GM12878 (cell line): Measurements from ENCODE around the gene LILRB3. TPM values are rescaled to one million over a fixed set of nuclear protein-coding genes. Genes with fewer than 3 reads are reported as not detected.
"Not testable (repeated sequence)": the region's sequence is repeated elsewhere in the genome, so short reads cannot be mapped to it uniquely, and the experiment has no call there.

ENCODE experiments used
- ATAC-seq: fragments of 200-7000 bp; cut with Tn5 transposase; 3 replicates; pipeline ENCODE4 v1.9.1; 2020; ENCODE audit warnings: mild to moderate bottlenecking, moderate library complexity
- BruUV-seq: library from RNA; stranded (reverse); fragments of 400-500 nt; replicated peaks from 2 replicates; lab custom pipeline; 2021; lab: Mats Ljungman, UMichigan
- CTCF ChIA-PET: fragments of 300-600 bp; sonication (Branson Sonifier 250); formaldehyde crosslinking; extraction: SDS; loops from one replicate; lab custom pipeline; 2021; ENCODE audit warnings: inconsistent platforms; lab: Yijun Ruan, JAX
- POLR2A ChIA-PET: fragments of 350-600 bp; formaldehyde crosslinking; extraction: SDS; loops from one replicate; lab custom pipeline; 2021; ENCODE audit warnings: inconsistent platforms; lab: Charles Lee
- RAD21 ChIA-PET: fragments of 300-600 bp; sonication (Branson Sonifier 250); formaldehyde crosslinking; loops from one replicate; lab custom pipeline; 2023; ENCODE audit warnings: antibody characterized with exemption; ENCODE audit not compliant: unreplicated experiment; lab: Charles Lee
- SMC1A ChIA-PET: fragments of 300-600 bp; sonication (Branson Sonifier 250); formaldehyde crosslinking; loops from one replicate; lab custom pipeline; 2023; ENCODE audit not compliant: unreplicated experiment, uncharacterized antibody; lab: Charles Lee
- DNase-seq: peaks from one replicate; pipeline ENCODE4 v3.0.0-alpha.2; 2011; ENCODE audit warnings: low read depth, low spot score
- FAIRE-seq: peaks from 3 replicates; lab custom pipeline; 2011; peaks lifted over from hg19 to GRCh38; lab: Jason Lieb, UNC
- H2AFZ ChIP-seq: 2 replicates; pipeline ENCODE4 v1.6.0; 2011; ENCODE audit warnings: low read depth, low read length, control low read depth; ENCODE audit not compliant: control insufficient read depth
- H3K27ac ChIP-seq: 2 replicates; pipeline ENCODE4 v1.5.1; 2011; ENCODE audit warnings: control low read depth; ENCODE audit not compliant: control insufficient read depth, insufficient read depth
- H3K27me3 ChIP-seq, 2 experiments: replicated peaks in 1 of 2; 2 replicates each; pipeline versions ENCODE4 v1.6.0 to v1.6.1; 2011; ENCODE audit warnings: low read length in 1 of 2; ENCODE audit not compliant: control insufficient read depth in 2 of 2, insufficient read depth in 2 of 2
- H3K36me3 ChIP-seq, 2 experiments: 2 replicates each; pipeline ENCODE4 v1.5.1; 2011; ENCODE audit warnings: low read length in 1 of 2; ENCODE audit not compliant: control insufficient read depth in 2 of 2, insufficient read depth in 2 of 2
- H3K4me1 ChIP-seq: 2 replicates; pipeline ENCODE4 v1.6.1; 2011; ENCODE audit warnings: mild to moderate bottlenecking, low read length, moderate library complexity, mixed read lengths; ENCODE audit not compliant: control insufficient read depth, insufficient read depth
- H3K4me2 ChIP-seq: 2 replicates; pipeline ENCODE4 v1.6.0; 2011; ENCODE audit warnings: control low read depth; ENCODE audit not compliant: control insufficient read depth, insufficient read depth
- H3K4me3 ChIP-seq: fragments of 200-600 bp; sonication (generic); 2 replicates; pipeline ENCODE4 v1.5.1; 2016
- H3K79me2 ChIP-seq: 2 replicates; pipeline ENCODE4 v1.6.0; 2011; ENCODE audit warnings: low read length; ENCODE audit not compliant: control insufficient read depth, insufficient read depth
- H3K9ac ChIP-seq: 2 replicates; pipeline ENCODE4 v1.8.0; 2011; ENCODE audit warnings: low read length, control low read depth, mixed read lengths; ENCODE audit not compliant: control insufficient read depth, insufficient read depth
- H3K9me3 ChIP-seq: replicated peaks from 3 replicates; pipeline ENCODE4 v1.5.1; 2011; ENCODE audit warnings: mild to moderate bottlenecking, low read length; ENCODE audit not compliant: control insufficient read depth, insufficient read depth
- H4K20me1 ChIP-seq: 2 replicates; pipeline ENCODE4 v1.6.0; 2011; ENCODE audit not compliant: control insufficient read depth, insufficient read depth
- ATF3 ChIP-seq: IDR thresholded peaks from 2 replicates; pipeline ENCODE4 v1.6.1; 2011; ENCODE audit warnings: low read depth, mild to moderate bottlenecking, low read length, moderate library complexity, borderline replicate concordance; ENCODE audit errors: extremely low read depth
- BHLHE40 ChIP-seq, 2 experiments: fragments of 450-650 bp in 1 of 2; IDR thresholded peaks; 2 replicates each; pipeline ENCODE4 v1.6.1; 2011 to 2017; ENCODE audit warnings: low read depth in 2 of 2, borderline replicate concordance in 1 of 2, improper control_type of control experiment in 1 of 2, low read length in 1 of 2, mild to moderate bottlenecking in 1 of 2
- CHD2 ChIP-seq: IDR thresholded peaks from 2 replicates; pipeline ENCODE4 v1.6.1; 2011; ENCODE audit warnings: low read depth, low read length, improper control_type of control experiment, borderline replicate concordance
- KAT2A ChIP-seq: conservative IDR thresholded peaks from 2 replicates; pipeline ENCODE4 v1.6.1; 2011; ENCODE audit warnings: low read depth, low read length; ENCODE audit not compliant: control insufficient read depth
- RAD51 ChIP-seq: fragments of 450-650 bp; IDR thresholded peaks from 2 replicates; pipeline ENCODE4 v1.6.1; 2016; ENCODE audit warnings: moderate library complexity, mild to moderate bottlenecking, inconsistent platforms
- SREBF1 ChIP-seq: IDR thresholded peaks from 2 replicates; pipeline ENCODE4 v1.6.1; 2012; ENCODE audit warnings: mild to moderate bottlenecking, low read length
- SUPT20H ChIP-seq: IDR thresholded peaks from 2 replicates; pipeline ENCODE4 v1.6.1; 2011; ENCODE audit warnings: low read depth, mild to moderate bottlenecking, low read length, moderate library complexity, borderline replicate concordance; ENCODE audit not compliant: control insufficient read depth
- TBL1XR1 ChIP-seq: IDR thresholded peaks from 2 replicates; pipeline ENCODE4 v1.6.1; 2012; ENCODE audit warnings: low read depth, low read length, improper control_type of control experiment
- ZNF207 ChIP-seq: fragments of 450-650 bp; IDR thresholded peaks from 2 replicates; pipeline ENCODE4 v1.6.1; 2014; ENCODE audit warnings: antibody characterized with exemption, mild to moderate bottlenecking, borderline replicate concordance
- WGBS: methylation state at CpG from one replicate; pipeline ENCODE4 v1.1.6; 2016; ENCODE audit warnings: low lambda C conversion rate; ENCODE audit not compliant: insufficient replicate concordance, insufficient coverage; ENCODE audit errors: missing lambda C conversion rate; 5-methylcytosine and 5-hydroxymethylcytosine counted together
- in situ Hi-C: fragments of 300-500 bp; cut with MboI; formaldehyde crosslinking; loops from 9 replicates; pipeline ENCODE4 v1.14.3; 2018; ENCODE audit warnings: mixed read lengths
- intact Hi-C: fragments of 100-400 bp; cut with micrococcal nuclease; formaldehyde crosslinking; loops from one replicate; pipeline ENCODE4 v1.14.2; 2022; ENCODE audit not compliant: unreplicated experiment
- polyA plus RNA-seq, 11 experiments: library from polyadenylated mRNA; depleted of rRNA in 4 of 11; unstranded in 6 of 11; stranded (reverse) in 5 of 11; fragments of >200 nt; fragmentation: Nextera tagmentation in 4 of 11; fragmentation: Illumina TruSeq in 1 of 11; extraction: Ambion mirVana in 4 of 11; extraction: Trizol in 1 of 11; gene quantifications; 1 replicate in 1 of 11; 2 replicates in 10 of 11; pipeline versions ENCODE4 v1.2.1 to v1.2.3, GENCODE V29; 2011 to 2016; ENCODE audit warnings: inconsistent platforms in 2 of 11, missing spikeins in 2 of 11, low read depth in 1 of 11
- total RNA-seq, 4 experiments: library from RNA; depleted of rRNA in 3 of 4; stranded (reverse); fragments of >200 nt in 3 of 4; fragmentation: Illumina TruSeq in 1 of 4; extraction: Trizol in 1 of 4; gene quantifications; 2 replicates each; pipeline versions ENCODE4 v1.2.1 to v1.2.3, GENCODE V29; 2013 to 2021
- TF ChIP-seq, protein P1 (sequence below): fragments of 450-650 bp; IDR thresholded peaks from 2 replicates; pipeline ENCODE4 v1.6.1; 2017; ENCODE audit warnings: borderline replicate concordance
- TF ChIP-seq, protein P2 (sequence below): fragments of 450-650 bp; IDR thresholded peaks from 2 replicates; pipeline ENCODE4 v1.6.1; 2017; ENCODE audit warnings: low read depth, mild to moderate bottlenecking, moderate library complexity
- TF ChIP-seq, protein P3 (sequence below): IDR thresholded peaks from 2 replicates; pipeline ENCODE4 v1.6.1; 2012; ENCODE audit warnings: low read depth, low read length, improper control_type of control experiment

LILRB3 gene
- total and polyA plus RNA-seq, 10 of the 15 experiments (the other 5 are each of a cell fraction or from before 2014, with no cell fraction given), result 0.04 to 1.1 (median 0.18) TPM; not detected in 1

GRCh38 chr19:54217517-54218247, 5.1 kb downstream of the LILRB3 start:
- in situ Hi-C loops, H3K4me1 ChIP-seq, BruUV-seq, H3K9me3 ChIP-seq, intact Hi-C loops, H3K27ac ChIP-seq, H3K4me3 ChIP-seq, RAD21 ChIA-PET, H3K79me2 ChIP-seq, SMC1A ChIA-PET, H3K27me3 ChIP-seq, DNase-seq, H3K4me2 ChIP-seq, H2AFZ ChIP-seq, H3K36me3 ChIP-seq, H4K20me1 ChIP-seq, FAIRE-seq, CTCF ChIA-PET, POLR2A ChIA-PET, ATAC-seq, H3K9ac ChIP-seq: not testable (repeated sequence)
- WGBS, result 37% methylated on average over 14 of the region's 20 CpGs

DNA sequence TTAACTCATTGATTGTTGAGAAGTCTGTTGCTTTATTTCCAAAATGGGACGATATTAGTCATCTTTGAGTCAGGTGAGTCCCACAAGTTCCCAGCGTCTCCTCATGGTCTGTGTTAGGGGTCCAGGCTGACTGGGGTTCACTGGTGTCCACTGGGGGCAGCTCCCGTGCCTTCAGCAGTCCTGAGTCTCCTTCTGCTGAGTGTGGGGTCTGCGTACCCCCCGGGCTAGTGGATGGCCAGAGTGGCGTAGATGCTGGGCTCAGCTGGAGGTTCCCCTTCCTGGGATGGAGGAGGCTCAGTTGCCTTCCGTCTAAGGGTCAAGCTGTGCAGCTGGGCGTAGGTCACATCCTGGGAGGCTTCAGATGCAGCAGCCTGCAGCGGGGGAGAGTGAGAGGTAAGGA, 5.9 kb downstream of the LILRB3 start:
- WGBS, result 66% methylated on average over 8 of the region's 9 CpGs
- H3K27ac ChIP-seq, result no peak overlapping the region
- H3K4me3 ChIP-seq, result no peak overlapping the region
- no TSS peak for BruUV-seq
- ChIA-PET RAD21 (no interaction called here), CTCF (no interaction called here), SMC1A (no interaction called here), POLR2A (no interaction called here)
- no peaks in the 10 kb centered on the region for H3K79me2 ChIP-seq
- H3K9ac ChIP-seq, result no peak overlapping the region
- H4K20me1 ChIP-seq, result no peaks in the 10 kb centered on the region
- no peaks in the 10 kb centered on the region for H3K36me3 ChIP-seq
- H3K9me3 ChIP-seq, result no peaks in the 10 kb centered on the region
- no peak for ATAC-seq
- intact Hi-C loops (no loop called here), in situ Hi-C loops (no loop called here)
- FAIRE-seq, result no peak
- H3K27me3 ChIP-seq, result no peaks in the 10 kb centered on the region
- no peaks in the 10 kb centered on the region for H3K4me1 ChIP-seq
- no peak overlapping the region for H3K4me2 ChIP-seq
- no peak for DNase-seq
- H2AFZ ChIP-seq, result no peak overlapping the region
- TF ChIP-seq RAD51 (no peak), TBL1XR1 (no peak), ATF3 (no peak), CHD2 (no peak), KAT2A (no peak), ZNF207 (no peak), SREBF1 (no peak), BHLHE40 (IDR thresholded peaks at IDR 0.05; ENCODE audit: borderline replicate concordance in 1 of 2, low read depth in 2 of 2, low read length in 1 of 2) (no peak), SUPT20H (no peak)
- TF ChIP-seq, protein P1, sequence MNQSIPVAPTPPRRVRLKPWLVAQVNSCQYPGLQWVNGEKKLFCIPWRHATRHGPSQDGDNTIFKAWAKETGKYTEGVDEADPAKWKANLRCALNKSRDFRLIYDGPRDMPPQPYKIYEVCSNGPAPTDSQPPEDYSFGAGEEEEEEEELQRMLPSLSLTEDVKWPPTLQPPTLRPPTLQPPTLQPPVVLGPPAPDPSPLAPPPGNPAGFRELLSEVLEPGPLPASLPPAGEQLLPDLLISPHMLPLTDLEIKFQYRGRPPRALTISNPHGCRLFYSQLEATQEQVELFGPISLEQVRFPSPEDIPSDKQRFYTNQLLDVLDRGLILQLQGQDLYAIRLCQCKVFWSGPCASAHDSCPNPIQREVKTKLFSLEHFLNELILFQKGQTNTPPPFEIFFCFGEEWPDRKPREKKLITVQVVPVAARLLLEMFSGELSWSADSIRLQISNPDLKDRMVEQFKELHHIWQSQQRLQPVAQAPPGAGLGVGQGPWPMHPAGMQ, result no peak
- TF ChIP-seq, protein P2, sequence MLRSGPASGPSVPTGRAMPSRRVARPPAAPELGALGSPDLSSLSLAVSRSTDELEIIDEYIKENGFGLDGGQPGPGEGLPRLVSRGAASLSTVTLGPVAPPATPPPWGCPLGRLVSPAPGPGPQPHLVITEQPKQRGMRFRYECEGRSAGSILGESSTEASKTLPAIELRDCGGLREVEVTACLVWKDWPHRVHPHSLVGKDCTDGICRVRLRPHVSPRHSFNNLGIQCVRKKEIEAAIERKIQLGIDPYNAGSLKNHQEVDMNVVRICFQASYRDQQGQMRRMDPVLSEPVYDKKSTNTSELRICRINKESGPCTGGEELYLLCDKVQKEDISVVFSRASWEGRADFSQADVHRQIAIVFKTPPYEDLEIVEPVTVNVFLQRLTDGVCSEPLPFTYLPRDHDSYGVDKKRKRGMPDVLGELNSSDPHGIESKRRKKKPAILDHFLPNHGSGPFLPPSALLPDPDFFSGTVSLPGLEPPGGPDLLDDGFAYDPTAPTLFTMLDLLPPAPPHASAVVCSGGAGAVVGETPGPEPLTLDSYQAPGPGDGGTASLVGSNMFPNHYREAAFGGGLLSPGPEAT, result no peak
- TF ChIP-seq, protein P3, sequence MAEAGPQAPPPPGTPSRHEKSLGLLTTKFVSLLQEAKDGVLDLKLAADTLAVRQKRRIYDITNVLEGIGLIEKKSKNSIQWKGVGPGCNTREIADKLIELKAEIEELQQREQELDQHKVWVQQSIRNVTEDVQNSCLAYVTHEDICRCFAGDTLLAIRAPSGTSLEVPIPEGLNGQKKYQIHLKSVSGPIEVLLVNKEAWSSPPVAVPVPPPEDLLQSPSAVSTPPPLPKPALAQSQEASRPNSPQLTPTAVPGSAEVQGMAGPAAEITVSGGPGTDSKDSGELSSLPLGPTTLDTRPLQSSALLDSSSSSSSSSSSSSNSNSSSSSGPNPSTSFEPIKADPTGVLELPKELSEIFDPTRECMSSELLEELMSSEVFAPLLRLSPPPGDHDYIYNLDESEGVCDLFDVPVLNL, result no peak
